ENCODE results near the gene RPS6KB2. TPM values are rescaled to one million over a fixed set of nuclear protein-coding genes. Genes with fewer than 3 reads are reported as not detected.
"Not testable (repeated sequence)": the region's sequence is repeated elsewhere in the genome, so short reads cannot be mapped to it uniquely, and the experiment has no call there.

Gene RPS6KB2
- total and polyA plus RNA-seq, 10 donors: 39.5 to 95.0 (median 55.3) TPM

GRCh38 chr11:67463680-67464410, 35.6 kb downstream of the RPS6KB2 start:
- peak overlapping the region; percentile 89 to 98 (median 95) for H3K27ac ChIP-seq
- peaks cover 0 to 11% (median 0%) of the 10 kb centered on the region in 6 donors for H3K36me3 ChIP-seq
- intact Hi-C loops (cut with DNase I; ENCODE audit: low total_unique reads): no loop called here
- peak overlapping the region in 7 of 8 donors; percentile 41 to 82 (median 57) for H3K4me3 ChIP-seq
- WGBS, 5 donors: 54 to 84% (median 68%) methylated on average over 13 to 20 of the region's 20 CpGs
- peaks cover 27 to 97% (median 54%) of the 10 kb centered on the region in 6 donors for H3K4me1 ChIP-seq
- TF ChIP-seq CTCF (IDR thresholded peaks at IDR 0.05 in 8 of 11, conservative IDR thresholded peaks at IDR 0.05 in 3 of 11) (no peak), POLR2AphosphoS5 (IDR thresholded peaks at IDR 0.05) (peak; percentile 44 to 83 (median 61))
- no peaks in the 10 kb centered on the region for H3K27me3 ChIP-seq (replicated peaks in 1 of 7)
- no peaks in the 10 kb centered on the region for H3K9me3 ChIP-seq
- DNase-seq: peak; percentile 92

GRCh38 chr11:67464411-67465188, 36.3 kb downstream of the RPS6KB2 start:
- WGBS, 5 donors: 5 to 16% (median 6%) methylated on average over 11 to 56 of the region's 56 CpGs
- intact Hi-C loops (cut with DNase I; ENCODE audit: low total_unique reads): no loop called here
- TF ChIP-seq CTCF (IDR thresholded peaks at IDR 0.05 in 8 of 11, conservative IDR thresholded peaks at IDR 0.05 in 3 of 11) (peak in 2 of 11 experiments; percentile 11 to 22), POLR2AphosphoS5 (IDR thresholded peaks at IDR 0.05) (peak; percentile 87 to 92 (median 91)), POLR2A (IDR thresholded peaks at IDR 0.05) (peak in 2 of 3 donors; percentile 7 to 65)
- Histone ChIP-seq H3K27me3 (replicated peaks in 1 of 7) (no peaks in the 10 kb centered on the region), H3K4me1 (peaks cover 27 to 94% (median 57%) of the 10 kb centered on the region in 6 donors), H3K9me3 (no peaks in the 10 kb centered on the region), H3K4me3 (peak overlapping the region; percentile 23 to 82 (median 56)), H3K27ac (peak overlapping the region; percentile 89 to 98 (median 95)), H3K36me3 (peaks cover 0 to 11% (median 0%) of the 10 kb centered on the region in 6 donors)
- DNase-seq: peak; percentile 99

GRCh38 chr11:67465189-67465510, 36.9 kb downstream of the RPS6KB2 start:
- H3K27ac ChIP-seq: peak overlapping the region; percentile 89 to 98 (median 95)
- no peaks in the 10 kb centered on the region for H3K9me3 ChIP-seq
- no peak for DNase-seq
- H3K4me3 ChIP-seq: peak overlapping the region; percentile 23 to 82 (median 56)
- no peak for TF ChIP-seq POLR2AphosphoS5 (IDR thresholded peaks at IDR 0.05)
- no peak for TF ChIP-seq POLR2A (IDR thresholded peaks at IDR 0.05)
- TF ChIP-seq CTCF (IDR thresholded peaks at IDR 0.05 in 8 of 11, conservative IDR thresholded peaks at IDR 0.05 in 3 of 11): no peak
- no peaks in the 10 kb centered on the region for H3K27me3 ChIP-seq (replicated peaks in 1 of 7)
- H3K4me1 ChIP-seq: peaks cover 27 to 94% (median 63%) of the 10 kb centered on the region in 6 donors
- peaks cover 0 to 11% (median 0%) of the 10 kb centered on the region in 6 donors for H3K36me3 ChIP-seq
- intact Hi-C loops (cut with DNase I; ENCODE audit: low total_unique reads): no loop called here
- WGBS, 5 donors: 46 to 64% (median 56%) methylated on average over 3 of the region's 3 CpGs

- Histone ChIP-seq H3K36me3 (peaks cover 0 to 11% (median 0%) of the 10 kb centered on the region in 6 donors), H3K27ac (peak overlapping the region; percentile 89 to 98 (median 95)), H3K4me1 (peaks cover 27 to 94% (median 65%) of the 10 kb centered on the region in 6 donors), H3K4me3 (peak overlapping the region in 5 of 8 donors; percentile 41 to 82 (median 57))
- DNase-seq; H3K27me3 ChIP-seq (replicated peaks in 1 of 7); intact Hi-C loops (cut with DNase I; ENCODE audit: low total_unique reads); H3K9me3 ChIP-seq: not testable (repeated sequence)
- WGBS, 5 donors: 81 to 92% (median 88%) methylated on average over 2 of the region's 2 CpGs
Observed at GRCh38 chr11:67465530-67465929, 37.2 kb downstream of the RPS6KB2 start.

All from spleen (tissue), 11 donors.